HG03175 (cell line): ENCODE measurements around the gene GREB1L.
"Not testable (repeated sequence)": the region's sequence is repeated elsewhere in the genome, so short reads cannot be mapped to it uniquely, and the experiment has no call there.

Source experiments
- ATAC-seq: cut with Tn5 transposase; IDR thresholded peaks from one replicate; pipeline ENCODE4 v1.9.1; 2021; ENCODE audit warnings: mild to moderate bottlenecking, moderate library complexity; ENCODE audit not compliant: unreplicated experiment

Gene GREB1L

DNA sequence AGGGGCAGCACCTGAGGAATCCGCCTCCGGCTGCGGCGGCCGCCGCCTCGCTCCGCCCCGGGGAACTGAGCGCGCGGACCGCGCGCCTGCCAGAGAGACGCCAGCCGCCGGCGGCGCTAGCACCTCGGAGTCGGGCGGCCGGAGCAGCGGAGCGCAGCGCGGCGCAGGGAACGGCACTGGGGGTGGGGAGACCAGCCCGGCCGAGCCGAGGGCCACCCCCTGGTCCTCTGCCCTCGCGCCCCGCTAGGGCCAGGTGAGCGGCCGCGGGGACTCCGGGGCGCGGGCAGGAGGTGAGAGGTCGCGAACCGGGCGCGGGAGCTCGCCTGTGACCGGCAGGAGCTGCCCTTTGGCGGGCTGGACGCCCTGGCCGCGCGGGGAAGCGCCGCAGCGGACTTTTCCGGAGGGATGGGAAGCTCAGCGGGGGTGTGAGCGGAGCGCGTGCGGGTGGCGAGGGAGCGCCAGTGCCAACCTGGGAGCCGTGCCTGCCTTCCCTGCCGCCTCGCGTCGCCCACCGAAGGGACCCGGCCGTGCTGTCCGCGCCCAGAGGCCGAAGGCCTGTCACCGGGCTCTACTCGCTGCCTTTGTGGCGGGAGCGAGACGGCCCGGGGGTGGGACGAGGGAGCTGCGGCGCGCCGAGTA is at the start of gene GREB1L:
TSS of gene GREB1L (plus strand) at position 92 of the 639 bp plus-strand sequence. CDS start 141,287 bp downstream, outside the sequence.
- peak; percentile 53 for ATAC-seq

DNA sequence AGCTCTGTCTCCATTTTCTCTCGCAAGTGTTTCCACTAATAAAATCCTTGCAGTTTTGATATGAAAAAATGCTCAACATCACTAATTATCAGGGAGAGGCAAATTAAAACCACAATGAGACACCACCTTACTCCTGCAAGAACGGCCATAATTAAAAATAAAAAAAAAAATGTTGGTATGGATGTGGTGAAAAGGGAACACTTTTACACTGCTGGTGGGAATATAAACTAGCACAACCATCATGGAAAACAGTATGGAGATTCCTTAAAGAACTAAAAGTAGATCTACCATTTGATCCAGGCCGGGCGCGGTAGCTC is 49.8 kb upstream of the GREB1L start:
- no peak for ATAC-seq

DNA sequence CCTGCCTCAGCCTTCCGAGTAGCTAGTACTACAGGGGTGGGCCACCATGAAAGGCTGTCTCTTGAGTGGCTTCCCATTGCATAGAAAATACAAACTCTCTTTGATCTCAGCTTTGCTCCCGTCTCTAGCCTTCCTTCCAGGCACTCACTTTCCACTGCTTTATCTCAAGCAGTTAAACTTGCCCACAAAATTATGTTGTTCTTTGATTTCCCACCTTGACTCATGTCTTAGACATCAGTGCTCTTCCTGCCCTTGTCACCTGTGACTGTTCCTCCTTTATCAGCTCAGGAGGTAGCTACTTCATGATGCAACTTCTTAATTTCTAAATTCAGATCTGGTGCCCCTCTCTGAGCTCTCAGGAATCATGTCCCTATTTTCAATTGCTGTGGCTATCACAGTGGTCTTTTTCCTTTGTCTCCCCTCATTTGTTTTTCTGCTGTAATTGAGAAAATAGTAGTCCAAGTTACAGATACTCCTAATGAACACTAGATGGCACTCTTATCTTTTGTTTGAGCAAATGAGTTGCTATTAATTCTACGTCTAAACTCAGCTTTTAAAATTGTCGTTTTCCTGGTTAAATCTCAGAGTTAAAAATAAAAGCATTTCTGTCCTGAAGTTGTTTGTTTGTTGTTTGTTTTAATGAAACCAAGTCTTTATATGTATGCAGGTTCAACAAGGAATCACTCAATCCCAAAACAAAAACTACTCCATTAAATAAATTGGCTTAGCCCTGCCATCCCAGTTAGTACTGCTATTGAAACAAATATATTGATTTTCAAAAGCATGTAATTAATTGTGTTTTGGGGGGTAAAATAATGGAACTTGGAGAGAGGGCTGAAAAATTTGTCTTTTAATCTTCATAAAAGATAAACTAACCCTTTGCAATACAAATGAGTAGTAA is 46.9 kb upstream of the GREB1L start:
- ATAC-seq: peak; percentile 45

DNA sequence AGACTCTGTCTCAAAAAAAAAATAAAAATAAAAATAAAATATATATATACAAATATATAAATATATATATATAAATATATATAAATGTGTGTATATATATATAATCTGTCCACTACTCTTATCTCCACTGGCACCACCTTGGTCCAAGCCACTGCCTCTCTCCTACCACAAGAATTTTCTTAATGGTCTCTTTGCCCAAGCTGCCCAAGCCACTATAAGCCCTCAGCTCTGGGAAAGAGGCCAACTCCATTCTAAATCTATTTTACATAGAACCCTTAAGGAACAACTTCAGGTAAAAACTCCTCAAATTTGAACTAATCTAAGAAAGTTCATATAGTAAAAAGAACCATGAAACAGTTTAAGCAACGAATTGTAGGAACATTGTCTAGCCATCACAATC is 45.6 kb upstream of the GREB1L start:
- no peak for ATAC-seq

DNA sequence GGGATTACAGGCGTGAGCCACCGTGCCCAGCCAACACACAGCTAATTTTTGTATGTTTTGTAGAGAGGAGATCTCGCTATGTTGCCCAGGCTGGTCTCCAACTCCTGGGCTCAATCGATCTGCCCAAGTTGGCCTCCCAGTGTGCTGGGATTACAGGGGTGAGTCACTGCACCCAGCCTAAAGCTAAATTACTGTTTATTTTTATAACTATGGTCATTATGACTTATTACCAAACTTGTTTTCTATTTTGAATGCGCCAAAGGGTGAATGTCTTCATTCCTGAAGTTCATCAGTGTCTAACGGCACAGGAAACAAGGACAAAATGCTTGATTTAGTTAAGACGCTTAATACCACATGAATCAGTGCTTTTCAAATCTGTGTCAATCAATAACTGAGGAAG is 38.9 kb upstream of the GREB1L start:
- ATAC-seq: no peak

DNA sequence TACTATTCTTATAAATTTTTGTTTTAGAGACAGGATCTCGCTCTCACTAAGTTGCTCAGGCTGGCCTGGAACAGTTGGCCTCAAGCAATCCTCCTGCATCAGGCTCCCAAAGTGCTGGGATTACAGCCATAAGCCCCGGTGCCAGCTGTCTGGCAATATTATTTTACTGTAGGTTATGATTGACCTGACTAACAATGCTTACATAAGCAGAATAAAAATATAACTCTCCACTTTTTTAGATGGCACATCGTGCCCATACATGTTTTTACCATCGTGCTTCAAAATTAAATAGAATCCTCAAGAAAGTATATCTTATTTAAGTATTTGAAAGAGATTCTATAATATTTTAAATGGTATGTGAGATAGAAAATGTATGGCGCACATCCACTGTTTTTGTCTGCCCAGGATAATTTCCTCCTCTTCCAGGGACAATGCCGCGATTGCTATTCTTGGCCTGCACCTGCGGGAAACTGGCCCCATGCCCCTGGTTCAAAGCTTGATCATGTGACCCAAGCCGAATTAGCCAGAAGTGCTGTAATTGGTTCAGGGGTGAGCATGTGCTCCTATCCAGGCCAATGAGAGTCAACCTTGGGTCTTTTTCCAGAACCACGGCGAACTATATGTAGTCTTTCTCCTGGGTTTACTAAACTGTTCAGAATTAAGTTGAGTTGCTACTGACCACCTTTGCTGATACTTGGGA is 38.3 kb upstream of the GREB1L start:
- no peak for ATAC-seq

DNA sequence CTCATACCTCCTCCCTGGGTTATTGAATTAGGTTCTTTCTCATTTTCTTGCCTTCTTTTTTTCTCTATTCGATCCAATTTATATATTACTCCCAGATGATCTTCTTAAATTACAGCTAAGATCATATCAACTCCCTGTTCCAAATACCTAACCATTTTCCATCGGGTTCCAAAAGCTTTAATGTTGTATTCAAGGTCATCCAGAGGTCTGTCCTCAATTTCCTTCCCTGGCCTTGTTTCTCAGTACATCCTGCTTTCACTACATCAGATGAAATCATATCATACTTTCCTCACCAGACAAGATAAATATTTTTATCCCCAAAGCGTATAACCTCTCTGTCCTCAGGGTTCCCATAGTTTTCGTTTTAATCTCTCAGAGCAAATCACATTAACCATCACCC is 36.3 kb upstream of the GREB1L start:
- ATAC-seq: no peak

DNA sequence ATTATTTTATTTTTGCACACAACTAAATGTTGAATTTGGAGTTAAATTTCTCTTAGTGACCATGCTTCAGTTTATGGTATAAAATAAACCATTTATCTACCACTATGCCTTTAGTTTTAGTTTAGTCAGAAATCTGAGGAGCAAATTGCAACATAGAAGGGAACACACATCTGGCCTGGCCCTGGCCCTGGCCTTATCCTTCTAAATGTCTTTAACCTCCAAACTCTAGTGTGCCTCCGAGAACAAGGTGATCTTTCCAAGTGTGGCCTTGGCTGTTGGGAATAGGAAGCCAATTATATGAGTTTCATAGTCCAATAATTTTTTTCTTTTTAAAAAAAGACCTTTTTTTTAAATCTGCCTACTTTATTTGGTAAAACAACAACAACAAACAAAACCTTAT is 31.8 kb upstream of the GREB1L start:
- no peak for ATAC-seq

DNA sequence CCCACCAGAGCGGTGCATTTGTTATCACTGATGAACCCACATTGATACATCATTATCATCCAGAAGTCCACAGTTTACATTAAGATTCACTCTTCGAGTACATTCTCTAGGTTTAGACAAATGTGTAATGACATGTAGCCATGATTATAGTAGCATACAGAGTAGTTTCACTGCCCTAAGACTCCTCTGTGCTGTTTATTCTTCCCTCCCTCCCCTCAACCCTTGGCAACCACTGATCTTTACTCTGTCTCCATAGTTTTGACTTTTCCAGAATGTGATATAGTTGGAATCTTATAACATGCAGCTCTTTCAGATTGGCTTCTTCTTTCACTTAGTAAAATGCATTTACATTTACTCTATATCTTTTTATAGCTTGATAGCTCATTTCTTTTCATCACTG is 31.2 kb upstream of the GREB1L start:
- no peak for ATAC-seq

DNA sequence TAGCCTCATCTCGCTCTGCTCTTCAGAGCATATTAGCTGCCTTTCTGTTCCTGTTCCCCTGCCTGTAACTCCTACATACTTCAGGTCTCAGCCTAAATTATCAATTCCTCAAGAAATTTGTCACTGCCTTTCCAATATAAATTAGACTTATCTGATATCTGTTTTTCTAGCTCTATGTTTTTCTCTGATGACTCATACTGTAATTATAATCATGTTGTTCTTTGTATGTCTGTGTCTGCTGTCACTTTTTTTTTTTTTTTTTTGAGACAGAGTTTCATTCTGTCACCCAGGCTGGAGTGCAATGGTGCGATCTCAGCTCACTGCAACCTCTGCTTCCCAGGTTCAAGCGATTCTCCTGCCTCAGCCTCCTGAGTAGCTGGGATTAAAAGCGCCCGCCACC is 27.6 kb upstream of the GREB1L start:
- ATAC-seq: not testable (repeated sequence)

DNA sequence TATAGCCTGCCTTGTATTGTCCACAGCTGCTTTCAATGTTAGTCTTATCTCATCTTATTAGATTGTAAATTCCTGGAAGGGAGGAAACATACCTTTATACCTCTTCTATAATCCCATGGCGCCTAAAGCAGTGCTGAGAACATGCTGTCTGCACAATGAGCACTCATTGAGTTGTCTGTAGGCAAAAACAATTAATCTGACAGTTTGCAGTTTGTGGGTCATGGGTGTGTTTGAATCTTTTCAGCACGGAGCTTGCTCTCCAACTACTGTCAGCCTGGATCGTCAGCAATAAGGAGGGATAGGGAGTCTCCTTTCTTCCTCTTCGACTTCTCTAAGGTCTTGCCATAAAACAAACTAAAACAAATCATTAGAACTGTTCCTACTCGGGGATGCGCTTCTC is 26.5 kb upstream of the GREB1L start:
- no peak for ATAC-seq

DNA sequence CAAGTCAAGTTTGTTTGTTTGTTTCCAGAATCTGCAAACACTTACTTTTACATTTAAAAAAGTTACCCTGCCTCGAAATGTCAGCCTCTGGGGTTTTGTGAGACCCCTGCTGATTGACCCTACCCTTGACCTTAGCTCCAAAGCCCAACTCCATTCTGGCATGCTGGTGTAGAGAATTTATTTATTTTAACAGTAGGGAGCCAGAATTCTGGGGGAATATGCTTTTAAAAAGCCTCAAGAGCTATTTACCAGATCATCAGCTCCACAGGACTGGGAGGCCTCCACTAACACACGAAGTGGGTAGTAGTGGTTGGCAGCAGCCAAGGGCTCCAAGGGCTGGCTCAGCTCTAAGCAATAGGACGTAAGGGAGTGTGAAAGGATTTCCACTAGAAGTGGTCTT is 23.2 kb upstream of the GREB1L start:
- ATAC-seq: no peak

DNA sequence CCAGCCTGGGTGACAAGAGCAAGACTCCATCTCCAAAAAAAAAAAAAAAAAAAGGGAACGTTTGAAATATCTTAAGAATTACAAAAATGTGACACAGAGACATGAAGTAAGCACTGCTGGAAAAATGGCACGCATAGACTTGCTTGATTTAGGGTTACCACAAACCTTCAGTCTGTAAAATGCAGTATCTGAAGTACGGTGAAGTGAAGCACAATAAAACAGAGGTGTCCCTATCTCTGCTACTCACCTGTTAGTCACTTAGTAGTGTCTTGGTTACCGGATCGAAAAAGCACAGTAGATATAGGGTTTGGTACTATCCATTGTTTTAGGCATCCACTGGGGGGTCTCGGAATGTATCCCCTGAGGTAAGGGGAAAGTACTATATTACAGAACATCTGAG is 11.6 kb upstream of the GREB1L start:
- ATAC-seq: no peak

DNA sequence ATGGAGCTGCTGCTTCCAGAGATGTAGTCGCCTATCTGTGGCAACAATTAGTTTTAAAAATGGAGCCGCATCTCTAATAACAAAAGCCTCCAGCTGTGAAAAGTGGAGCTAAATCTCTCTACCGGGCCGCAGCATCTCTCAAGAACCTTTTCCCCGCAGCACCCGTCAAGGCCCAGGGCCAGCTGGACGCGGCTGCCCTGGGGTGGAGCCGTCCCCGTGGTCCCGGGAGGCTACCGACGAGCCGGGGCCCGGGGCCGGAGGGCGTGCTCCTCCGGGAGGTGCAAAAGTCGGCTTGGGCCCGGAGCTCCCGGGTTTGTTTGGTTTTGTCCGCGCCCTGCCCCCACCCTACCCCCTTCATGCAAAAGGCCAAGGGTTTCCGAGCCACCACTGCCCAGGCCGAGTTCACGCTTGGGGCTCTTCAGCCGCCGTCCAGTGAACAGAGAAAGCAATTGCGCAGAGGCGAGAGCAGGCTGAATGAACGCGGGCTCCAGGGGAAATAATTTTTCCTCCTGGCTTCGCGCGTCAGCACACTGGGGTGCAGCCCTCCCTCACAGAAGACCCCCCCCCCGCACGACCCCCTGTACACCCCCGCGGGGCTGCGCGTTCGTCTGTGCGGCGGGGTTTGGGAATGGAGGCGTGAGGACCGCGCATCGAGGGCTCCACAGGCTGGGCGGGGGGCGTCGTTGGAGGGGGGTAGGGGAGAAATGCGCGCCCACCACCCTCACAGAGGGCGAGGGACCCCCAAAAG is 557 bp upstream of the GREB1L start:
- no peak for ATAC-seq

DNA sequence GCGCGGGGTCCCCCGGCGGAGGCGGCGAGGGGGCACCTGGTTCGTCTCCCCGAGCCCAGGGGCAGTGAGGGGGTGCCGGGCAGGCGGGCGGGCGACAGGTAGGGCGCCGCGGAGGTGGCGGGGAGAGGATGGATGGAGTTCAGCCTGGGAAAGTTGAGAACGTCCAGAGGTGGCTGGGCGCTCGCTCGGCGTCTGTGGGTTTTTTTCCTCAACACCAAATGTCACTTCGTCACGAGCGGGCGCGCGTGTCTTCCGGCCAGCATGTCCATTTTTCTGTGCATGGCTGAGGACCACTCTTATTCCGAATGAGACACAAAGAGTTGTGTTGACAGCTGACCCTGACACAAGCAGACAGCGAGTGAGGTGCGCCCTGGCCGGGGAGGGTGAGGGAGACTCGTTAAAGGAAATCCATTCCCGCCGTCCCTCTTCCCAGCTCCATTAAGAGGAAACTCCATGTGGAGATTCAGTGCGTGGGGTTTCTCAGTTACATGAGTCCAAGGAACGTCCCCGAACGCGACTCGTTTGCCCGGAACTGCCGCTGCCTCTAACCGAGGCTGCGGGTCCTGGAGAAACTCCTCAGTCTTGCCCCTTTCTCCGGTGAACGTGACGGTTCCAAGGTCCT is 859 bp downstream of the GREB1L start:
- ATAC-seq: no peak

DNA sequence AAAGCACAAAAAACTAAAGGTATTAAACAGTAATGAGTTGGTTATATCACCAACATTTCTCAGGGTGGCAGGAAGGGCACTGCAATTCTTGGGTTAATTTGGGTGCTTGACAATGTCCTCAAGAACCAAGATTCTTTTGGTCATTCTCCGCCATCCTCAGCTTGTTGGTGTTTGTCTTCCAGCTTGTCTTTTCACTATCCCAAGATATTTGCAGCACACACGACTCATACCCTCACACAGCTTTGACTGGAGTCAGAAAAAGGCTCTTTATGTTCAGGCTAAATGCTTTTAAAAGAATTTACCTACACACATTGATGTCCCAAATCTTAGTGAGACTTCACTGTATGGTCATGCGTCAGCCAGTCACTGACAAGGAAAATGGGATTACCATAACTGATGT is 12.5 kb downstream of the GREB1L start:
- no peak for ATAC-seq

DNA sequence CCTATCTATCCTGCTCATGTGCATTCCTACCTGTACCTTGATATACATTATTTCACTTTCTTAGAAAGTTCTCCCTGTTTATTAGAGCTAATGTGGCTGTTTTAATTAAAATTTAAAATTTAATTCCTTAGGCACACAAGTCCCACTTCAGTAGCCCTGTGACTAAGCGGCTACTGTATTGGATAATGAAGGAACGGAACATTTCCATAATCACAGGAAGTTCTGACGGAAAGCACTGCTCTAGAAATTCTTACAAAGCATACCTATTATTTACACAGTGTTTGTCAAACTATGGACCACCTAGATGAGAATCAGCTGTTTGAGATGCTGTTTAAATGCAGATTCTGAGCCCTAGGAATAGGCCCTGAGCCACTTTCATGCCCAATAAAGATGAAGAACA is 13.2 kb downstream of the GREB1L start:
- ATAC-seq: no peak

DNA sequence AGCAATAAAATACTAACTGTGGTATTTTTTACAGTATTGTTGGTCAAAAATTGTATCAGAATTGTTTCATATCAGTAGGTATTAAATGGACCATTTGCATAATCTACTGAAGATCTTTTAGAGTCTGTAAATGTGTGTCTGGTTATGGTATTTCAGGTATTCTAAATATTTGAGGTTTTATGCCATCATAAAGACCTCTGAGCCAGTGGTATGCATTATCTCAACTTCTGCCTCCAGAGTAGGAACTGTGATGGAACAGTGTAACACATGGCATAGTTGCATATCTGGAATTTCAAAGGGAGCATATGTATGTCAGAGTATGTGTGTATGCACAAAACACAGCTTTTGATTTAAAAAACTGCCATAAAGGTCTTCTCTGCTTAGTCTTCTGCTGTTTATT is 15.4 kb downstream of the GREB1L start:
- ATAC-seq: no peak

DNA sequence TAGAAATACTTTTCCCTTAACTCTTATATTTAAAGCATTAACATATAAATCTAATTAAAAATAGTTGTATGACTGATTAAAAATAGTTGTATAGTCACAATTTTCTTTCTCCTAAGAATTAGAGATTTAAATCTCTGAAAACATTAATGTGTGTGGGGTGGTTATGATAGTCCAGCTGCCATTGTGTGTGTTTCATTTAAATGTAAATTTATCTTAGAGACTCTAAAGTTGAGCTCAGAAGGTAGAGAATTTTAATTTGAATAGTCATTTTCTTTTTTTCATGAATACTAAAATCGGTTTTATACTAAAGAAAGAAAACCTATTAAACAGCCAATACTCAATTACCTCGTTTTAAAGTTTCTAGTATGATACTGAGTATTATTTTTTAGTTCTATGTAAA is 18.6 kb downstream of the GREB1L start:
- ATAC-seq: no peak

DNA sequence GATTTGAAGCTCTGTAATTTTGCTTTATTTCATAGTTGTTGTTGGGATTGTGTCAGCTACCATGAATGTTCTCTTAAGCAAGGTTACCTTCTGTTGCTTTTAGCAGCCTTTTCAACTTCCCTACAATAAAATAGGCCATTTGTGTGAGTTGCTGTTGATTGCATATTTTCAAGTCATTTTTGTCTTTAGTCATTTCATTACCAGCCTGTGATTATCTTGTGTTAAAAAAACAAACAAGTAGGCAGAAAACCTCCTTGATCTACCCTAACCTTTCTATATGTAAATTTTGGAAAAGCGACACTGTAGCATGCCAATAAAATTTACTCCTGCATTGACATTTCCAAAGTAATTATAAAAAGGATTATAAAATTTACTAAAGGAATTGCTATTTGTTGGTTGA is 19.3 kb downstream of the GREB1L start:
- no peak for ATAC-seq

DNA sequence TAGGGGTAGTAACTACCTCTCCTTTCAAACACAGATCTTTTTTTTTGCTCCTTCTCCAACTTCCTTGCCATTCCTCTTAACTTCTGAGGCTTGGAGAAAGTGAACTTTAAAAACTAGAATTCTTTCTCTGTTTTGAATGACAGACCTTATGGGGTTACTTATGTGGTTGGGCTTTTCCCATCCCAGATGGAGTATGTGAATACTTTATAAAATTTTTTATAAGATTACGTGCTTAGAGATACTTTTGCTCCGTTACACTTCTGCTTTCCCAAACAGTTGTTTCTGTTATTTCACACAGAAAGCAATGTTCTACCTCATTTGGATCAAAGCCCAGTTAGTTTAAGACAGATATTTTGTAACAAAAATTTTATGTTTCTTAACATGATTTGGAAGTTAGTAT is 20.2 kb downstream of the GREB1L start:
- no peak for ATAC-seq
